ENCODE data around the gene ALDH3B1. TPM values are rescaled to one million over a fixed set of nuclear protein-coding genes. Genes with fewer than 3 reads are reported as not detected.

ALDH3B1 gene
- polyA plus RNA-seq, 1 donor from 2014 or later = 0.36 TPM

DNA sequence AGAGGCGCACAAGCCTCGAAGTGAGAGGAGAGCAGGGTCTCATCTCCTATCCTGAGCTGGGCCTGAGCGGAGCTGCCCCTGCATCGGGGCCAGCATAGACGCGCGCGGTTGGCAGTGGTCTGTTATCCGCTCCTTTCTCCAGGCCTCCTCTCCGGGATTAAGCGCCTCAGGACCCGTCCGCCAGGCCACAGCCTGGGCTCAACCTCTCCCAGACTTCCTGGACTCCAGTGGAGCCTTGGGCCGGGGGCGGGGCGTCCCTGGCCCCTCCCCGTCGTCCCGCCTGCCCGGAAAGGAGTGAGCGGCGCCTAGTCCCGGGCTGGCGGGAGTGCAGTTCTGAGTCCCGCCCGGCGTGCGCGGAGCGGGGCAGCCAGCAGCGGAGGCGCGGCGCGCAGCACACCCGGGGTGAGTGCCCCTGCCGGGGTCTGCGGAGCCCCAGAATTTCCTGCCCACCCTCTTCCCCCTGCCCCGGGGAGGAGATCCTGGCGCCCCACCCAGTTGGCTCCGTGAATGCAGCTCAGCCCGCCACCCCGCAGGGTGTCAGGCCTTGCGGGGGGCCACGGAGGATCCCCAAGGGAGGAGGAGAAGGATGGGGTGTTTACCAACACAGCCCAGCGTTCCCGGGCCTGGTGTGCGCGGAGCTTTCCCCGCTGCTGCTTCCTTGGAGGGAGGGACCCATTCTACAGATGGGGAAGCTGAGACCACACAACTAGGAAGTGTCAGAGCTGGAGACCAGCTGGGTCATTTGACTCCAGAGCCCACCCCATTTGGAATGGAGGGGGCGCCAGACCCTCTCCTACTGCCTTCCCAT is 28.8 kb downstream of the ALDH3B1 start, which contains the start of gene TCIRG1:
TSS of gene TCIRG1 (plus strand) at position 308 of the 808 bp plus-strand sequence. CDS start 2,247 bp downstream, outside the sequence.
- H3K4me3 Mint-ChIP-seq = peak within 1 kb of the TSS; percentile 87 to 98 (median 96)
- H3K9me3 Mint-ChIP-seq = no peaks in the 10 kb centered on the region
- no peaks in the 10 kb centered on the region for H3K27me3 Mint-ChIP-seq
- H3K4me1 Mint-ChIP-seq = peaks cover 5 to 11% (median 11%) of the 10 kb centered on the region in 3 donors
- no peaks in the 10 kb centered on the region for H3K36me3 Mint-ChIP-seq
- H3K27ac Mint-ChIP-seq = peak within 1 kb of the TSS; percentile 90 to 98 (median 91)

DNA sequence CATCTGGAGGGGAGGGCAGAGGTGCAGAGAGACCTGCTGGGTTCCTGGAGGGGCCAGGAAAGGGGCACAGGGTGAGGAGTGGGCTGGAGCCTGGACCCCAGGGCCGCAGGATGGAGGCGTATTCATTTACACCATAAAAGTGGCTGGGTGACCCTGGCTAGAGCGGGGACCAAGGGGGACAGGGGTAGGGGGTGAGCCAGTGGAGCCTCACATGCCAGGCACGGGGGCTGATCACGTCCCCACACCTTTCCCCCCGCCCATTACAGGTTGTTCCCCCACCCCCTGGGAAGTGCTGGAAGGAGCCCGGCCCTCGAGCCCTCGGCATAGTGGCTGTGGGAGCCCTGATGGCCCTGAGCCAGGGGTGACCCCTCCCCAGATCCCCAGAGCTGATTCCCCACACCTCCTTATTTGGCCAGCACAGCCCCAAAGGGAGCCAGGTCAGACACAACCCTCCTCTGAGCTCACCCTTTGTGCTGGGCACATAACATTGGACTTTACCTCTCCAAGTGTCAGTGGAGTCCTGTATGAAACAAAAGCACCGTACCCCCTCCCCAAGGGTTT is 29.5 kb downstream of the ALDH3B1 start:
- H3K9me3 Mint-ChIP-seq = no peaks in the 10 kb centered on the region
- peak overlapping the region; percentile 87 to 98 (median 96) for H3K4me3 Mint-ChIP-seq
- no peaks in the 10 kb centered on the region for H3K36me3 Mint-ChIP-seq
- peaks cover 5 to 11% (median 11%) of the 10 kb centered on the region in 3 donors for H3K4me1 Mint-ChIP-seq
- peak overlapping the region; percentile 90 to 98 (median 91) for H3K27ac Mint-ChIP-seq
- H3K27me3 Mint-ChIP-seq = no peaks in the 10 kb centered on the region

DNA sequence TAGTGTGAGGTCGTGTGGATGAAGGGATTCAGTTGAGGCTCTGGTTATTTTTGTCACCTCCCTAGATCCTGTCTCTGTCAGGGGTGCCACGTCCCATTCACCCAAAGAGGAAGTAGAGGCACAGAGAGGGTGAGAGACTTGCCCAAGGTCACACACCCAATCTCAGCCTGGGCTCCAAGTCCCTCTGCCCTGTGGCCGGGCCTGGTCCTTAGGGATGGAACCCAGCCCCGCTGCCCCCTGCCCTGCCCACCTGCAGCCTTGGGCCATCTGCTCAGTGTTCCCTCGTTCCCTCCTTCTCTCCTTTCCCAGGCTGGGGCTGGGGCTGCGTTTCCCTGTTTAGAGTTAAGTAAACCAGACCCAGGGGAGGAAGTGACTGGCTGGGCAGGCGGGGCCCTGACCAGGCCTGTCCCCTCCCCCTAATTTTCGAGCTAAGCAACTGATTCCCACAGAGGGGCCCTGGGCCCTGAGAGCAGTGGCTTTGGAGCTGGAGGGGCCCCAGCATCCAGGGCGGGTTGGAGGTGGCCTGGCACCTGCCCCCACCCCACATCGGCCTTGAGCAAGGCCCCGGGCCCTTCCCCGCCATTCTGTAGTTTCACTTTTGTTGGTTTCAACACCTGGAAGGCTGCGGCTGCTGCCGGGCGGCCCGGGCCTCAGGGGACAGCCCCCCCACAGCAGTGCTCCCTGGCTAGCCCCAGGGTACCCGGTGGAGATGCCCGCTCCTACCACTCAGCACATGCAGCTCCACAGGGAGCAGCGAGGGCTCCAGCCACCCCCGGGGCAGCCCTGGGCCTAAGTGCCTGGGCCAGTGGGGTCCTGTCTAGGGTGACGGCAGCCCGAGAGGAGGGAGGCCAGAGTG is 30.2 kb downstream of the ALDH3B1 start:
- Mint-ChIP-seq H3K36me3 (no peaks in the 10 kb centered on the region), H3K9me3 (no peaks in the 10 kb centered on the region)

DNA sequence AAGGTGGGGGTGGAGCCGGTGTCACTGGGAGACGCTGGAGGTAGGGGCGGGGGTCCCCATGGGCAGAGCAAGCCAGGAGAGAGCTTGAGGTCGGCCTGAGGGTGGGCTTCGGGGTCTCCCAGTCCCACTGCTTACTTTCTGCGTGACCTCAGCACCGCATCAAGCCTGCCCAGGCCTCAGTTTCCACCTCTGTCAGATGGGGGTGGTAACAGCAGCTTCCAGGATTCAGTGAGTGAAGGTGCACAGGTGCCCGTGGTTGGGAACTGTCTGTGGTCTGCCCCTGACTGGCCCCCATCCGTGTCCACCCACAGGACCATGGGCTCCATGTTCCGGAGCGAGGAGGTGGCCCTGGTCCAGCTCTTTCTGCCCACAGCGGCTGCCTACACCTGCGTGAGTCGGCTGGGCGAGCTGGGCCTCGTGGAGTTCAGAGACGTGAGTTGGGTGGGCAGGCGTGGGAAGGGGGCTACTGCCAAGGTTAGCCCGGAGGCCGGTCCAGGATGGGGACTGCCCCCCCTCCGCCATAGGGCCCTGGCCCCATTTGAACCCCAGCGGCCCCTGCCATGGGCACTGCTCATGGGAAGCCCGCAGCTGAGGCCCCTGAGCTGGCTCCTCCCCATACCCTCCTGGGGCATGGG is 30.9 kb downstream of the ALDH3B1 start:
- Mint-ChIP-seq H3K4me3 (peak overlapping the region; percentile 87 to 98 (median 96)), H3K9me3 (no peaks in the 10 kb centered on the region), H3K27ac (peak overlapping the region; percentile 90 to 98 (median 91)), H3K4me1 (peaks cover 5 to 11% (median 11%) of the 10 kb centered on the region in 3 donors), H3K27me3 (no peaks in the 10 kb centered on the region), H3K36me3 (no peaks in the 10 kb centered on the region)

More for the DNA sequence above, 30.2 kb downstream of the ALDH3B1 start:
- Mint-ChIP-seq H3K4me3 (peak overlapping the region; percentile 87 to 98 (median 96)), H3K27me3 (no peaks in the 10 kb centered on the region), H3K4me1 (peaks cover 5 to 11% (median 11%) of the 10 kb centered on the region in 3 donors), H3K27ac (peak overlapping the region; percentile 90 to 98 (median 91))

DNA sequence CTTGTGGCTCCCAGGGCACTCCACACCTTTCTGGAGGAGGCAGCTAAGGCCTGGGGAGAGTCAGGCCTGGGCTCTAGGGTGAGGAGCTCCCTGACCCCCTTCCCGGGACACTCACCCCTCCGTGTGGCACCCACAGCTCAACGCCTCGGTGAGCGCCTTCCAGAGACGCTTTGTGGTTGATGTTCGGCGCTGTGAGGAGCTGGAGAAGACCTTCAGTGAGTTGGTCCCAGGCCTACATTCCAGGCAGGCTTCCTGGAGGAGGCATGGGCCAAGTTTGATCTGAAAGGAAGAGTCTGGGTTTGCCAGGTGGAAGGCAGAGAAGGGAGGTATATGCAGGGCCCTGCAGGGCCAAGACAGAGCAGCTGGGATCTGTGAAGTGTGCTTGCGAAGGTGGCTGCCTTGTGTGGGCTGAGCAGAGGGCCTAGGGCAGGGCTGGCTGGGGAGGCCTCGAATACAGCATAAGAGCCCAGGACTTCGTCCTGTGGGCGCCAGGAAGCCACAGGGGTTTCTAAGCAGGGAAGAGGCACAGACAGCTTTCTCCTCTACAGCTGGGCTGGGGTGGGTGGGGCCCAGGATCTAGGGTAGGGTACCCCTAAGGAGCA is 31.6 kb downstream of the ALDH3B1 start:
- peak overlapping the region in 3 of 4 donors; percentile 65 to 72 (median 67) for H3K4me3 Mint-ChIP-seq
- no peaks in the 10 kb centered on the region for H3K36me3 Mint-ChIP-seq
- H3K4me1 Mint-ChIP-seq = peaks cover 5 to 10% (median 10%) of the 10 kb centered on the region in 3 donors
- H3K9me3 Mint-ChIP-seq = no peaks in the 10 kb centered on the region
- H3K27ac Mint-ChIP-seq = peak overlapping the region in 2 of 3 donors; percentile 31 to 48
- H3K27me3 Mint-ChIP-seq = no peaks in the 10 kb centered on the region

DNA sequence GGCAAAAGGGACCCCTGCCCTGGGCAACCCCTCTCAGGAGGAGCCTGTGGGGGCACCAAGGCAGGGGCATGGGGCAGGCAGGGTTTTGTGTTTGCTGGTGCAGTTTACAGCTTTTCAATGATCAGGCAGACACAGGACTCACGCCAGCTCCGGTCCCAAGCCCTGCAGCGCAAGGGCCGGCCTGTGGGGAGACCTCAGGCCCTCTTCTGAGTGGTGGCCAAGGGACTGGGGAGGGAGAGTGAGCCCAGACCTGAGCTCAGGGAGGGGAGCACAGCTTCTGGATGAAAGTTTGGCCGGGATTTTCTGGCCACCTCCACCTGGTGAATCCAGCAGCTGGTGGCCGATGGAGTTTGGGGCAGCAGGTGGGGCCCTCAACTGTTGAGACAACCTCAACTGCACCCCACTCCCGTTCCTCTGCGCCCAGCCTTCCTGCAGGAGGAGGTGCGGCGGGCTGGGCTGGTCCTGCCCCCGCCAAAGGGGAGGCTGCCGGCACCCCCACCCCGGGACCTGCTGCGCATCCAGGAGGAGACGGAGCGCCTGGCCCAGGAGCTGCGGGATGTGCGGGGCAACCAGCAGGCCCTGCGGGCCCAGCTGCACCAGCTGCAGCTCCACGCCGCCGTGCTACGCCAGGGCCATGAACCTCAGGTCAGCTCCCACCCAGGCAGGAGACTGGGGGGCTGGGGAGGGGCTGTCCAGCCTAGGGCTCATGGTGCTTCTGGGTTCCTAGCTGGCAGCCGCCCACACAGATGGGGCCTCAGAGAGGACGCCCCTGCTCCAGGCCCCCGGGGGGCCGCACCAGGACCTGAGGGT is 32.3 kb downstream of the ALDH3B1 start:
- H3K4me1 Mint-ChIP-seq = peaks cover 3 to 6% (median 5%) of the 10 kb centered on the region in 3 donors
- no peaks in the 10 kb centered on the region for H3K36me3 Mint-ChIP-seq
- no peak overlapping the region for H3K4me3 Mint-ChIP-seq
- no peaks in the 10 kb centered on the region for H3K27me3 Mint-ChIP-seq
- no peak overlapping the region for H3K27ac Mint-ChIP-seq
- no peaks in the 10 kb centered on the region for H3K9me3 Mint-ChIP-seq

DNA sequence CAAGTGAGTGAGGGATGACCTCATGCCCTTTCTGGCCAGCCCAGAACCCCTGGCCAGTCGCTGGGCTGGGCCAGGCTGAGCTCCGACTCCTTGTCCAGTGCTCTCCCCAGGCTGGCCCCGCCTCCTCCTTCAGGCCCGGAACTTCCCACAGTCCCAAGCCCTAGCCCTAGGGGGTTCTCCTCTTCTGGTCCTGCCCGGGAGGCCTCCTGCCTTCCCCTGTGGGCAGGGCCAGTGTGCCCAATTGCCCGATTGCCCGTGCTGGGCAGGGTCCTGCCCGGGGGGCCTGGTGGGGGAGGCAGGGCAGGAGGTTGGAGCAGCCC is 32.9 kb downstream of the ALDH3B1 start:
- no peaks in the 10 kb centered on the region for H3K9me3 Mint-ChIP-seq
- H3K36me3 Mint-ChIP-seq = no peaks in the 10 kb centered on the region
- H3K27me3 Mint-ChIP-seq = no peaks in the 10 kb centered on the region
- H3K27ac Mint-ChIP-seq = no peak overlapping the region
- H3K4me3 Mint-ChIP-seq = no peak overlapping the region
- peaks cover 1 to 5% (median 5%) of the 10 kb centered on the region in 3 donors for H3K4me1 Mint-ChIP-seq

DNA sequence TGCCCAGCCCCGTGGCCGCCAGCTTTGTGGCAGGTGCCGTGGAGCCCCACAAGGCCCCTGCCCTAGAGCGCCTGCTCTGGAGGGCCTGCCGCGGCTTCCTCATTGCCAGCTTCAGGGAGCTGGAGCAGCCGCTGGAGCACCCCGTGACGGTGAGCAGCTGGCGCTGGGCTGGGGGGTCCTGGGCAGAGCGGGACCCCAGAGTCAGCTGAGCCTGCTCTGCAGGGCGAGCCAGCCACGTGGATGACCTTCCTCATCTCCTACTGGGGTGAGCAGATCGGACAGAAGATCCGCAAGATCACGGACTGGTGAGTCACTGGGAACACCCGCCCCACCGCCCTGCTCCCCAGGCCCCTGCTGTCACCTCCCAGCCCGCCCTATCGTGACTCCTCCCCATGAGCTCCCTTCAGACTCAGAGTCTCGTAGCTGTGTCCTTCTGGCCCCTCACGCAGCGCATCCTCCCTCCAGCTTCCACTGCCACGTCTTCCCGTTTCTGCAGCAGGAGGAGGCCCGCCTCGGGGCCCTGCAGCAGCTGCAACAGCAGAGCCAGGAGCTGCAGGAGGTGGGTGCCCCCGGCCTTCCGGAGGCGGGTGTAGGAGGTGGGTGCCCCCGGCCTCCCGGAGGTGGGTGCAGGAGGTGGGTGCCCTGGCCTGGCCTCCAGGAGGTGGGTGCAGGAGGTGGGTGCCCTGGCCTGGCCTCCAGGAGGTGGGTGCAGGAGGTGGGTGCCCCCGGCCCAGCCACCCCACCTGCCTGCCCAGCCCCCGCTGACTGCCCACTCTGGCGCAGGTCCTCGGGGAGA is 33.4 kb downstream of the ALDH3B1 start:
- Mint-ChIP-seq H3K9me3 (no peaks in the 10 kb centered on the region), H3K4me1 (peaks cover 1 to 5% (median 5%) of the 10 kb centered on the region in 3 donors), H3K4me3 (no peak overlapping the region), H3K36me3 (no peaks in the 10 kb centered on the region), H3K27me3 (no peaks in the 10 kb centered on the region), H3K27ac (no peak overlapping the region)

DNA sequence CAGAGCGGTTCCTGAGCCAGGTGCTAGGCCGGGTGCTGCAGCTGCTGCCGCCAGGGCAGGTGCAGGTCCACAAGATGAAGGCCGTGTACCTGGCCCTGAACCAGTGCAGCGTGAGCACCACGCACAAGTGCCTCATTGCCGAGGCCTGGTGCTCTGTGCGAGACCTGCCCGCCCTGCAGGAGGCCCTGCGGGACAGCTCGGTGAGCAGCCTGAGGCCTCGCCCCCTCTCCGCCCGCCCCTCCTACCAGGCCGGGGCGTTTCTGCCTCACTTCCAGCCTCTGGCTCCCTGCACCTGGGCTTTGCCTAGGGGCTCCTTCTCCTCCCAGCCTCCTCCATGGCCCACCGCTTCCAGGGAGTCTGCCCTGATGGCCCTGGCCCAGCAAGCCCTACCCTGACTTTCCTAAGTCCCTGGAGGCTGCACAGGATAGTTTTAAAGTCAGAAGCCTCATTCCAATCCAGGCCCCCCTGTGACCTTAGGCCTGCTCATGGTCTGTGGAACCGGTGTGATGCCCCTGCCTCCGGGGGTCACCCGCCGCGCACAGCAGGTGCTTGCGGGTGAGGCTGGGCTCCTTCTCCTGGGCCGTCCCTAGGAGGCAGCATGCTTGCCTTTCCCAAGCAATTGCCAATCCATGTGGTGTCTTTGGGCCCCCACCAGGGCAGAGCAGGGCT is 34.2 kb downstream of the ALDH3B1 start:
- Mint-ChIP-seq H3K27me3 (no peaks in the 10 kb centered on the region), H3K9me3 (no peaks in the 10 kb centered on the region), H3K36me3 (no peaks in the 10 kb centered on the region), H3K27ac (no peak overlapping the region), H3K4me1 (peaks cover 1 to 5% (median 4%) of the 10 kb centered on the region in 3 donors), H3K4me3 (no peak overlapping the region)

DNA sequence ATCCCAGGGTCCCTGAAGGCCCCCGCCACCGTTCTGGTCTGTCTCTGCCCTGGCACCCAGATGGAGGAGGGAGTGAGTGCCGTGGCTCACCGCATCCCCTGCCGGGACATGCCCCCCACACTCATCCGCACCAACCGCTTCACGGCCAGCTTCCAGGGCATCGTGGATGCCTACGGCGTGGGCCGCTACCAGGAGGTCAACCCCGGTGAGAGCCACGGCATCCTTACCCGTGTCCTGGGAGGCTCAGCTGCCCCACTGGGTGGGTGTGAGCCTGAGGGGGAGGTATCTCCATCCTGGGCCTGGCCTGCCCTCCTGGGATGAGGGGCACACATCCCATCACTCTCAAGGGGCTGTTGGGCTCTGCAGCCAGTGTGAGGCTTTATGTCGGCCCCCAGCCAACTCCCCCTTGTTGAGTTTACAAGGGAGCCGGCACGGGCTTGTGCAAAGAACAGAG is 34.8 kb downstream of the ALDH3B1 start:
- Mint-ChIP-seq H3K4me3 (no peak overlapping the region), H3K27ac (no peak overlapping the region), H3K4me1 (peaks cover 1 to 3% (median 2%) of the 10 kb centered on the region in 3 donors), H3K36me3 (no peaks in the 10 kb centered on the region), H3K27me3 (no peaks in the 10 kb centered on the region), H3K9me3 (no peaks in the 10 kb centered on the region)

DNA sequence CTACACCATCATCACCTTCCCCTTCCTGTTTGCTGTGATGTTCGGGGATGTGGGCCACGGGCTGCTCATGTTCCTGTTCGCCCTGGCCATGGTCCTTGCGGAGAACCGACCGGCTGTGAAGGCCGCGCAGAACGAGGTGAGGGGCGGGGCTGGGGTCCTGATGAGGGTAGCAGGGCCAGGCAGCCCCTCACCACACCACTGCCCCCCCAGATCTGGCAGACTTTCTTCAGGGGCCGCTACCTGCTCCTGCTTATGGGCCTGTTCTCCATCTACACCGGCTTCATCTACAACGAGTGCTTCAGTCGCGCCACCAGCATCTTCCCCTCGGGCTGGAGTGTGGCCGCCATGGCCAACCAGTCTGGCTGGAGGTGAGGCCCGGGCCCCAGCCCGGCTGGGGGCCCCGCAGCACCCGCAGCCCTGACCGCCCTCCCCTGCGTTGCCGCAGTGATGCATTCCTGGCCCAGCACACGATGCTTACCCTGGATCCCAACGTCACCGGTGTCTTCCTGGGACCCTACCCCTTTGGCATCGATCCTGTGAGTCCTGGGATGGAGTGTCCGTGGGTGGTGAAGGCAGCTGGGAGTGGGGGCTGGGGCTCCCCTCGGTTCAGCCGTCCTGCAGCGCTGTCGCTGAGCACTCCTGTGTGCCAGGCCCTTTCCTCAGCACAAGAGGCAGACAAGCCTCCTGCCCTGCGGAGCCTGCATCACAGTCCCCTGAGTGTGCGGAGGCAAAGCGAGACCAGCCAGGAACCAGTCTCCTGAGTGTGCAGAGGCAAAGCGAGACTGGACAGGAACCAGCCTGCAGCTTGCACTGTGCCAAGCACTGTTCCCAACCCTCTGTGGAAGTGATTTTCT is 37.5 kb downstream of the ALDH3B1 start:
- Mint-ChIP-seq H3K36me3 (no peaks in the 10 kb centered on the region), H3K4me3 (no peak overlapping the region), H3K9me3 (no peaks in the 10 kb centered on the region), H3K27me3 (no peaks in the 10 kb centered on the region), H3K4me1 (no peaks in the 10 kb centered on the region), H3K27ac (peak overlapping the region in 1 of 3 donors; percentile 27)

Measured in IgD-negative memory B cell (primary cell).